GM18508 (cell line): ENCODE results near the gene STMN1.

ENCODE experiments used
- ATAC-seq: cut with Tn5 transposase; IDR thresholded peaks from one replicate; pipeline ENCODE4 v1.9.1; 2021; ENCODE audit warnings: moderate number of reproducible peaks; ENCODE audit not compliant: insufficient read depth, unreplicated experiment

The STMN1 gene

GRCh38 chr1:25897754-25898153 lies 8.5 kb downstream of the STMN1 start:
- ATAC-seq, result no peak

- ATAC-seq, result no peak
Measured at GRCh38 chr1:25896266-25896665, 10.0 kb downstream of the STMN1 start.

GRCh38 chr1:25895365-25895990 lies 10.7 kb downstream of the STMN1 start:
- no peak for ATAC-seq

GRCh38 chr1:25893116-25893515 lies 13.1 kb downstream of the STMN1 start:
- no peak for ATAC-seq

GRCh38 chr1:25891606-25892005 lies 14.6 kb downstream of the STMN1 start:
- no peak for ATAC-seq

- ATAC-seq, result no peak
Measured at GRCh38 chr1:25890239-25891034, 15.8 kb downstream of the STMN1 start.

- no peak for ATAC-seq
Measured at GRCh38 chr1:25889470-25889869, 16.7 kb downstream of the STMN1 start.

- ATAC-seq, result no peak
Measured at GRCh38 chr1:25888426-25888987, 17.7 kb downstream of the STMN1 start.

- ATAC-seq, result no peak
Measured at GRCh38 chr1:25885602-25886001, 20.6 kb downstream of the STMN1 start.

- ATAC-seq, result no peak
Measured at GRCh38 chr1:25881266-25881665, 25.0 kb downstream of the STMN1 start.

GRCh38 chr1:25880518-25880917 lies 25.7 kb downstream of the STMN1 start:
- ATAC-seq, result no peak

- no peak for ATAC-seq
Measured at GRCh38 chr1:25879675-25880074, 26.5 kb downstream of the STMN1 start.

GRCh38 chr1:25878690-25879089 lies 27.5 kb downstream of the STMN1 start:
- ATAC-seq, result no peak

- ATAC-seq, result no peak
Measured at GRCh38 chr1:25877155-25877554, 29.1 kb downstream of the STMN1 start.

- no peak for ATAC-seq
Measured at GRCh38 chr1:25876693-25877077, 29.5 kb downstream of the STMN1 start.

GRCh38 chr1:25875856-25876692 lies 30.1 kb downstream of the STMN1 start:
- no peak for ATAC-seq

- ATAC-seq, result no peak
Measured at GRCh38 chr1:25875154-25875855, 30.9 kb downstream of the STMN1 start, which contains the start of gene PAQR7. Gene PAQR7 (minus strand): TSS chr1:25875708. CDS start chr1:25863839, 11,869 bp downstream.

- no peak for ATAC-seq
Measured at GRCh38 chr1:25874635-25875153, 31.5 kb downstream of the STMN1 start.

- no peak for ATAC-seq
Measured at GRCh38 chr1:25874209-25874608, 32.0 kb downstream of the STMN1 start.

- no peak for ATAC-seq
Measured at GRCh38 chr1:25873120-25873519, 33.1 kb downstream of the STMN1 start.
